Psoas muscle (tissue), 8 donors: ENCODE data around the gene DOCK1. TPM values are rescaled to one million over a fixed set of nuclear protein-coding genes. Genes with fewer than 3 reads are reported as not detected.

Source experiments
- ATAC-seq, 4 donors: fragments of 200-7000 bp; cut with Tn5 transposase; one replicate each; pipeline ENCODE4 v1.9.1; 2020; ENCODE audit warnings: moderate library complexity in 3 of 4, mild to moderate bottlenecking in 2 of 4
- DNase-seq, 2 donors: peaks; one replicate each; pipeline ENCODE4 v3.0.0-alpha.2; 2020
- H3K27ac ChIP-seq: fragments of 200-600 bp; one replicate; pipeline ENCODE4 v1.8.0; 2022
- H3K27me3 ChIP-seq, 3 donors: fragments of 200-600 bp in 1 of 3; one replicate each; pipeline versions ENCODE4 v1.6.1 to v1.8.0; 2013 to 2022; ENCODE audit warnings: low read length in 2 of 3, mild to moderate bottlenecking in 2 of 3, moderate library complexity in 1 of 3; ENCODE audit not compliant: insufficient read depth in 3 of 3
- H3K36me3 ChIP-seq, 2 donors: fragments of 200-600 bp in 1 of 2; one replicate each; pipeline versions ENCODE4 v1.6.1 to v1.8.0; 2013 to 2022; ENCODE audit warnings: low read depth in 1 of 2, mild to moderate bottlenecking in 1 of 2, moderate library complexity in 1 of 2; ENCODE audit not compliant: insufficient read depth in 1 of 2
- H3K4me1 ChIP-seq: fragments of 200-600 bp; one replicate; pipeline ENCODE4 v1.8.0; 2022
- H3K4me3 ChIP-seq: fragments of 200-600 bp; one replicate; pipeline ENCODE4 v1.8.0; 2022; ENCODE audit warnings: mild to moderate bottlenecking
- H3K9me3 ChIP-seq: fragments of 200-600 bp; one replicate; pipeline ENCODE4 v1.8.0; 2022
- CTCF ChIP-seq: fragments of 200-600 bp; IDR thresholded peaks from one replicate; pipeline ENCODE4 v1.8.0; 2022; ENCODE audit warnings: antibody characterized with exemption
- WGBS, 3 donors: extraction: QIAGEN DNeasy Blood & Tissue Kit; methylation state at CpG; one replicate each; pipeline versions ENCODE4 v1.1.6 to v1.1.7; 2013; 5-methylcytosine and 5-hydroxymethylcytosine counted together
- intact Hi-C, 2 donors: fragments of 100-400 bp; cut with DNase I; formaldehyde crosslinking; loops; one replicate each; pipeline versions ENCODE4 v1.11.0 to v1.14.2; 2022
- polyA plus RNA-seq, 3 donors: library from polyadenylated mRNA; stranded (reverse); fragments of 200-250 nt; gene quantifications; one replicate each; pipeline ENCODE4 v1.2.3, GENCODE V29; 2013
- total RNA-seq, 4 donors: library from RNA; stranded (reverse); fragmentation: NEBNext Ultra II Directional in 2 of 4; extraction: Animal tissue kit (Norgen Biotek cat#: 25700) in 2 of 4; gene quantifications; one replicate each; pipeline versions ENCODE4 v1.2.1 to v1.2.4, GENCODE V29; 2021 to 2023
- donor health status: healthy with polysubstance abuse.
- donor health status: DM: no; HTN: no; CAD: no; lungs with moderate emphysema.
- donor health status: Bipolar disorder and iron deficiency.
- donor health status: healthy.
- donor health status: DM: yes; HTN: yes; CAD: no.
- donor health status: DM: no; HTN: no; CAD: no.
- donor health status: DM: no; HTN: no; CAD: no.
- donor health status: DM: yes; HTN: yes; CAD: no.

The DOCK1 gene
- total and polyA plus RNA-seq, 7 donors = 2.1 to 11.3 (median 5.4) TPM

GRCh38 chr10:127127822-127128221, 222.6 kb downstream of the DOCK1 start:
- ATAC-seq (no peak), DNase-seq (no peak)
- H3K36me3 ChIP-seq = peaks cover 0 to 6% of the 10 kb centered on the region in 2 donors
- no peak overlapping the region for H3K27ac ChIP-seq
- H3K9me3 ChIP-seq = no peaks in the 10 kb centered on the region
- no peak overlapping the region for H3K4me3 ChIP-seq
- H3K27me3 ChIP-seq = no peaks in the 10 kb centered on the region
- TF ChIP-seq CTCF = no peak
- H3K4me1 ChIP-seq = no peaks in the 10 kb centered on the region
- 96 to 100% (median 96%) methylated on average over 1 of the region's 1 CpG for WGBS, 3 donors
- intact Hi-C loops = no loop called here

DNA sequence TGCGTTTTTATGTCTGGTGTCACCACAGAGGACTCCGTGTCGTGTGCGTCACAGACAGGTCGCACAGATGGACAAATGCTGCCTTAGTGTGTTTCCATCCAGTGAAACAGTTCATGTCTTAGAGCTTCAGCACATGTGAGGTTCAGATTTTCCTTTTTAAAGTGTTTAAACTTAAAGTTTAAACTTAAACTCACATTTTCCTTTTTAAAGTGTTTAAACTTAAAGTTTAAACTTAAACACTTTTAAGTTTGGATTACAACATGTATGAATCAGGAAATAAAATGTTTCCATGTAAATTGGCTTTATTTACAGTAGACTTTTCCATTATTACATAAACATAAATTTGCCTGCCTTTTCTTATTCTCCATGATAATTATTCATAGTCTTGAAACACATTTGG, 223.9 kb downstream of the DOCK1 start:
- Histone ChIP-seq H3K9me3 (no peaks in the 10 kb centered on the region), H3K4me3 (no peak overlapping the region), H3K4me1 (no peaks in the 10 kb centered on the region), H3K27ac (no peak overlapping the region), H3K36me3 (peaks cover 0 to 6% of the 10 kb centered on the region in 2 donors), H3K27me3 (no peaks in the 10 kb centered on the region)
- WGBS, 3 donors = 93 to 97% (median 95%) methylated on average over 5 of the region's 5 CpGs
- TF ChIP-seq CTCF = no peak
- ATAC-seq (no peak), DNase-seq (no peak)
- intact Hi-C loops = no loop called here

DNA sequence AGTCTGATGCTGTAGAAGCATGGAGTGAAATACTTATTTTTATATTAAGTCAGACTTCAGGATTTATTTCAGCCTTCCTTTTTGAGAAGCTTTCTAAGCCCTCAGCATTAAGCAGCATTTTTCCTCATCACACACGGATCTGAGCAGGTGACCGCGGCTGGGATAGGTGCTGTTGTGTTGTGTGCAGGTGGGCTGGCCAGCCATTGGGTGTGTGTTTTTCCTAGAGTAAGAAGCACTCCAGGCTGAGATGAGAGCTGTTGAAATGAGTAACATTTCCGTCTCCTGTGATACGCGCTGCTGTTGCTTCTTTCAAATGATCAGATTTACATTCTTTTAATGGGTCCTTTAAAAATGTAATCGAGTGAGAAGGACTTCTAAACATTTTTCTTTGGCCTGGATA, 227.2 kb downstream of the DOCK1 start:
- Histone ChIP-seq H3K27ac (no peak overlapping the region), H3K4me1 (no peaks in the 10 kb centered on the region), H3K4me3 (no peak overlapping the region), H3K36me3 (peaks cover 0 to 6% of the 10 kb centered on the region in 2 donors), H3K27me3 (no peaks in the 10 kb centered on the region), H3K9me3 (no peaks in the 10 kb centered on the region)
- ATAC-seq (no peak), DNase-seq (no peak)
- intact Hi-C loops = no loop called here
- 93 to 95% (median 94%) methylated on average over 7 of the region's 7 CpGs for WGBS, 3 donors
- TF ChIP-seq CTCF = no peak

- no peak for TF ChIP-seq CTCF
- peaks cover 0 to 6% of the 10 kb centered on the region in 2 donors for H3K36me3 ChIP-seq
- no peaks in the 10 kb centered on the region for H3K4me1 ChIP-seq
- no peak overlapping the region for H3K27ac ChIP-seq
- no peaks in the 10 kb centered on the region for H3K27me3 ChIP-seq
- WGBS, 3 donors = 89 to 100% (median 91%) methylated on average over 1 of the region's 1 CpG
- no peak for DNase-seq
- intact Hi-C loops = no loop called here
- ATAC-seq = no peak
- no peaks in the 10 kb centered on the region for H3K9me3 ChIP-seq
- no peak overlapping the region for H3K4me3 ChIP-seq
Observed at GRCh38 chr10:127133225-127133624, 228.0 kb downstream of the DOCK1 start.
